NCI-H524 (cell line): ENCODE results near the gene MAP4K4.
A peak's percentile ranks its signal among the peaks of the same experiment; 100 is the strongest.

Experiments used
- DNase-seq, 2 experiments: peaks; one replicate each; lab custom pipeline; 2025; lab: John Stamatoyannopoulos, UW

The MAP4K4 gene

DNA sequence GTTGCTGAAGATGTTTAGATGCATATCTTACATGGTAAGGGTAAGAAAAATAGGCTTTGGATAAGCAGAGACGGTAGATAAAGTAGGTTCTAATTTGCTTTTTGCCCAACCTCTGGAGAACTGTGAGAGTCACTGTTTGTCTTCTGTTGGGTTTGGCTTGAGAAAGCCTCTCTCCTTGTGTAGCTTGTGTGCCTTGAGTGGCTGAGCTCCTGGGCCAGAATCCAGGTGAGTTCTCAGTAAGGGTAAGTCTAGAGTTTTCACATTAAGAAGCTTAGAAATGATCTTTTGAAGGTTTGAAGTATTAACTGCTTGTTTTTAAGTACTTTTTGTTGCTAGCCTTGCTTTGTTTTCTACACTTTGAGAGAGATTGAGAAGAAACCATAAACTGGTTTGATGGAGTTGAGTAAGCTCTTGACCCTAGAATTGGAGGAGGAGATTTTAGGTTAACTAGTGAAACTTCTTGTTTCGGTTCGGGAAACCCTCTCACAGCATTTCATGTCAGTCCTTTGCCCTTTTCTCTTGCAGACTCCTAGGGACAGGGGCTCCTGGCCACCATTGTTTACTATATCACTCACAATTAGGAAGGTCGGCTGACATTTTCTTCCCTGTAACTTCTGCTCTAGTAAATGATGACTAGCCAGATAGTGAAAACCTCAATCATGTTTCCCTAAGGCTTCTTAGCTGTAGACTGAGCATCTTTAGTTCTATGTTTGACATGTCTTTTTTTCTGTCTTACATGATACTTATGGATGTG is 26.0 kb downstream of the MAP4K4 start:
- DNase-seq: no peak

DNA sequence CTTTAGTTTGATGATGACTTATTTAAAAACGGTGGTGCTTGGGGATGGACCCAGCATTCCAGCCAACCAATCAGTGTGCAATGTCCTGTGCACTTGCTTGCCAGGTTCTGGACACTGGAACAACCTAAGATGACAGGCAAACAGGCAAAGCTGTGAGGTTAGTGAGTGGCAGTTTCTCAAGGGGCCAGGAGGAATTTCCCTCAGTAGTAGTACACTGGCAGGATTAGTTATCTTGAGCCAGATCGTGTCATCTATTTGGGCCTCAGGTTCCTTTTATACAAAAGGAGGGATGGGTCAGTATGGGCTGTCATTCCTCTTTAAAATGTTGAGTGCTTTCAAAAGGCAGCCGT is 26.6 kb downstream of the MAP4K4 start:
- DNase-seq: no peak

DNA sequence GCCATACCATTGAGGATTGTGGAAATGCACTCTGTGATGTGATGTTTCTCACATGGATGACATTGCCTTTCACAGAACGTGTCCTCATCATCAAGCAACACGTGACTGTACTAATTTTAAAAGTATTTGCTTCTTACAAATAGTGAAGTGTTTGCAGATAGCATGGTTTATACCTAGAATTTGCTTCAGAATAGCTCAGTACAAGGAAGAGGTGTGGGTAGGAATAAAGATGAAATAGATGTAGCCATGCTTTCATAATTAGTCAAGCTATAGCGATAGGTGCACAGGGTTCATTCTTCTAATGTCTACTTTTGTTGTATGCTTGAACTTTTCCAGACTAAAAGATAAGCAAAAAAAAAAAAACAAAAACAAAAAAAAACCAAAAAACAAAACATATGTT is 27.5 kb downstream of the MAP4K4 start:
- DNase-seq: no peak

DNA sequence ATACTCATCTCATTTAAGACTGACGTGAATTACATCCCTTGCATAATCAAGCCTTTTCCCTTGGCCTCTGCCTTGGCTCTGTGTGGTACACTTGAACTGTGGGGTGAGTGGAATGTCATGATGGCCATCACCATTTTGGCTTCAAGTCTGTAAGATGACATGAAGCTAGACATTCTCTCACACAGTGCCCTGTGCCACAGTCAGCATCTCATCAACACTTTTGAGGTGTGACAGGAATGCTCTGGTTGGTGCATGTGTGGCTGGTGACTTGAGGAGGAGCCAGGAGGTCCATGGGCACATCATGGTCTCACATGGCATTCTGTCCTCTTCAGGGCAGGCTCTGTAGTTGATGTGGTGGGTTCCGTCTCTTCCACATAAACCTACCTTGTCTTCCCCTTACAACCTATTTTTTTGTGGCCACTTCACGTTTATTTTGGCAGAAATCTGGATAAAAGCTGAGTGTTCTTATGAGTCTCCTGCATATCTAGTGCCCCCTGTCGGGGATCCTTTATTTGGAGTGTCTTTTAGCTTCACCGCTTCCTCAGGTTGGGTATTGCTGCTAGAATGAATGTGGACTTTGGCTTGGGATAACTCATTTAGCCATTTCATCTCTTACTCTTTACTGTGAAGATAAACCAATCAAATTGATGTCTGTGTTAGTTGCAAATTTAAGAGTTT is 28.1 kb downstream of the MAP4K4 start:
- no peak for DNase-seq

DNA sequence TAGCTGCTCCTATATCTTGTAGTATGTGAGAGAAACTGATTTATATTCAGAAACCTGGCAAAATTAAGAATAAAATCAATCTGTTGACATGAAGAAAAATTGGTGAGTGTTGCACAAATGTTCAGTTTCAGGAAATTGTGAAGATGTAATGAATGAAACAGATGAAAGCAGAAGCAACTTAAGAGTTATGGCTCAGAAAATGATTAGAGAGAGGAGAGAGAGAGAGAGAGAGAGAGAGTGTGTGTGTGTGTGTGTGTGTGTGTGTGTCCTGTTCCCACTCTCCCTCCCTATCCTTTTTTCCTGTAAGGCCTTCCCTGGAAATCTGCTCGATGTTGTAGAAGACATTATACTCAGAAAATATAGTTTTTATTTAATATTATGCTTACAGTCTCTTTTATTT is 31.4 kb downstream of the MAP4K4 start:
- no peak for DNase-seq

DNA sequence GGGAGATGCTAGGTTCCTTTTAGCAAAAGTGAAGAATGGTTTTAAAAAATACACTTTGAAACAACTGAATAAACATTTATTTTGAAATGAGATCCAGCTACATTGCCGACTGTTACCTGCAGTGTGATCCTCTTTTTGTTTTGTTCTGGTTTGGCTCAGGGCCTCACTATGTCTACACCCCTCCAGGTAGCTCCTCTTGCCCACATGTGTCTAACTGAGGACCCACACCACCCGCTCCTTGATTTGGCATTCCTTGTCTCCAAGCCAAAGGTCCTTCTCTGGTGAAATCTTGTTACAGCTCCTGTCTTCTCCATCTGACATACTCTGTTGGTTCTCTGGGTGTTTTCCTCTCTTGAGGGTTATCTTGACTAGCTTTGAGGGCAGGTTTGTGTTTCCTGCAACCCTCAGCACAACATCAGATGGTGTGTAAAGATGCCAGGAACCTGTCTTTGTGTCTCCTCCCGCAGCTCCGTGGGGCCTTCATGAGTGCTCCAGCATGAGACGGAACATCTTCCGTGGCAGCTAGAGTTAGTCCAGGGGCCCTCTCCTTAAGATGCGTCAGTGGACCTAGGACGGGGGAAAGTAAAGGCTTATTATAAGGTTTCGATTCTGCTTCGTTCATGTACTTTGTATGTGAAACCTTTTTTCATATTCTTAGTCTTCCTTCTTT is 32.1 kb downstream of the MAP4K4 start:
- DNase-seq: no peak

DNA sequence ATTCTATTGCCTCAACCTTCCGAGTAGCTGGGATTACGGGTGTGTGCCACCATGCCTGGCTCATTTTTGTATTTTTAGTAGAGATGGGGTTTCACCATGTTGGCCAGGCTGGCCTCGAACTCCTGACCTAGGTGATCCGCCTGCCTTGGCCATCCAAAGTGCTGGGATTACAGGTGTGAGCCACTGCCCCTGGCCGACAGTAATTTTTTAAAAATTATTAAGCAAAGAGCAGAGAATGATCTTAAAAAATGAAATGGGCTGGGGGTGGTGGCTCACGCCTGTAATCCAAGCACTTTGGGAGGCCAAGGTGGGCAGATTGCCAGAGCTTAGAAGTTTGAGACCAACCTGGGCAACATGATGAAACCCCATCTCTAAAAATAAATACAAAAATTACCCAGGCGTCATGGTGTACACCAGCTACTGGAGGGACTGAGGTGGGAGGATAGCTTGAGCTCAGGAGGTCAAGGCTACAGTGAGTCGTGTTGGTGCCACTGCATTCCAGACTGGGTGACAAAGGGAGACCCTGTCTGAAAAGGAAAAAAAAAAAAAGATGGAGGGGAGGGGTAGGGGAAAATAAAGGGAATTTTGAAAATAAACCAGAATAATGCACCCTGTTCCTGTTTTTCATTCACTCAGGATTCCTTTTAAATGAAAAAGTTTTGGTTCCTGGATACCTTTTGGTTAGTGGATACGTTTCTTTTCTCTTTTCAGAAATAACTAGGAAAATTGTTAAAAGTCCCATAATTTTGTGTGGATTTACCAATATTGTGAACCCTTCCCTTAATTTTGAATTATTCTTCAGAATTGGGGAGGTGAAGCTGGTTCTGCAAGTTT is 33.9 kb downstream of the MAP4K4 start:
- DNase-seq: no peak

DNA sequence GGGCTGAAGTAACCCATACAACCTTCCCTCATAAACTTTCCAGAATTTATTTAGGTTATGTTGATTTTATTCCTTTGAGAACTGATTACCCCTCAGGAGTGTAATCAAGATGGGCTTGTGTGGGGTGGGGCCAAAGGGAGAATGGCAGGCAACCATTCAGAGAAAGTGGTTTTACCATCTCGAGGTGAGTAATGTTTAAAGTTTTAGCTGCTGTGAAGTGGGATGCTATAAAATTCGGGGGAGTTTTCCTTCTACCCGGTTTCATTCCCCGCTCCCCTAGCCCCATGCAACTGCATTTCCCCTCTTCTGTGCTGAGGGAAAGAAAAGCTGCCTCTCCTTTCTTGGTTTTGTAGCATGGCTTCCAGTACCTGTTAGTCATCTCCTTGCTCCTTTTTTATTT is 34.7 kb downstream of the MAP4K4 start:
- DNase-seq: no peak

DNA sequence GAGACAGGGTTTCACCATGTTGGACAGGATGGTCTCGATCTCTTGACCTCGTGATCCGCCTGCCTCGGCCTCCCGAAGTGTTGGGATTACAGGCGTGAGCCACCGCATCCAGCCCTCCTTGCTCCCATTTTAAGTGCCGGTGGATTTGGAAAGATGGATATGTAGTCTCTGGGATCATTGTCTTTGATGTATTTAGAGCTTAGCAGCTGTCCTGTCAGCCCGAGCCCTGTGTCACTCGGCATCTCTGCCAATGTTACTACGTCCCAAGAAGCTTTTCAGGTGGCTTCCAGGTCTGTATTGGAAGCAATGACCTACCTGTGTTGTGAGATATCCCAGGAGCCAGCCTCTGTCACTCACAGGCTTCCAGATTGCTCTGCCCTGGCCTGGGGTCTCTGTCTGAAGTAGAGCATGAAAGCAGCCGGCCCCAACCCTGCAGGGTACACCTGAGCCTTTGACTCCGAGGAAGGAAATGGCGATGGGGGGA is 35.3 kb downstream of the MAP4K4 start:
- no peak for DNase-seq

DNA sequence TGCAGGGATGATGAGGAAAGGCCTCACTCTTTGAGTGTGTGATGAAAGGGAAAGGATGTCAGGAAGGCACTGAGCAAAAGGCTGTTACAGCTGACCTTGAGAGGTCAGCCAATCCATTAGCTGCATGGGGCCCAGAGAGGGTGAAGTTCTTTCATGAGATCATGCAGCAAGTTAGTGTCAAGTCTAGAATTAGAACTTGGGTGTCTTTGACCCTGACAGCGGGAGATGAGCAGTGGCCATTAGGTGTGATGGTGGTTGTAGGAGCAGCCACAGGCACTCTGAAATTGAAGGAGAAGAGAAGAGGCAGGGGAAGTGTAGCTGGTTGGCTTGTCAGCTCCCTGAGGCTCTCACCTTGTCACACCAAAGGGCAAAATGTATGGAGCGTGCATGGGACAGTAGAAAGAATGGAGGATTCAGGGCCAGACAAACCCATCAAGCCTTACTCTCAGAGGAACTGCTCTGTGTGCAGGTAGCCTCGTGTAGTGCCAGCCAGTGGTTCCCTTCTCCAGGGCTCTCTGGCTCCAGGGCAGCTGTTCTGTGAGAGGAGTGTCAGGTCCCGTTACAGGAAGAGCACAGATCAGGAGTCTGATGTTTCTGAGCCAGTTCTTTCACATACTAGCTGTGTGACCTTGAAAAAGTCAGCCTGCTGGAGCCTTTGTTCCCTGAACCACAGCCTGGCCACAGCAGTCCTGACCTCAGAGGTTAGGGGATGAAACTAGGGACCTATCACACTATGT is 35.9 kb downstream of the MAP4K4 start:
- DNase-seq: peak in 1 of 2 experiments; percentile 4

DNA sequence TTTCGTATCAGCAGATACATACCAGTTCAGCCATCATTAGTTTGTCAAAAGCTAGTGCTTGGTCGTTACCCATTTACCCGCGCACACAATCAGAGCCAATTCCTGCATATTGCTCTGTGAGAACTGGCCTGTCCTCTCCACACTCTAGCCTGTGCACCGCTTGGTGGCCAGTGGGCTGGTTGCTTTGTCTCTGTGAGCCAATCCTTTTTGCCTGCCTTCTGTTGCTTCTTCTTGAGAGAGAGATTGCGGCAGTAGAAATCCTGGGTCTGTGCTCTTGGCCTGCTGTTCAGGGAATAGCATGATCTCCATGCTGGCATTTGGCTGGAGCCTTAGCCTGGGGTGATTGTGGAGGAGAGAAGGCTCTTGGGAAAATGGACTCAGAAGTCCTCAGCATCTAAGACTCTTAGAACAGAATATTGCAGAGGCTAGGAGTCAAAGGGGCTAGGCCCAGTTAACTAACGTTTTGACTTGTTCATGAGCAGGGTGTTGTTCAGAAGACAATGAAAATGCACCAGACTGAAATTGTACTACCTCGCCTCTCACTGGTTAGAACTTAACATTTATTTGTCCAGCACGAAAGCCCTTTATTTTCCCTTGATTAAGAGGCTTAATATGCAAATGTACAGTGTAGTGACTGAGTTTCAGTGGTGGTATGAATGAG is 37.1 kb downstream of the MAP4K4 start:
- DNase-seq: peak in 1 of 2 experiments; percentile 27

DNA sequence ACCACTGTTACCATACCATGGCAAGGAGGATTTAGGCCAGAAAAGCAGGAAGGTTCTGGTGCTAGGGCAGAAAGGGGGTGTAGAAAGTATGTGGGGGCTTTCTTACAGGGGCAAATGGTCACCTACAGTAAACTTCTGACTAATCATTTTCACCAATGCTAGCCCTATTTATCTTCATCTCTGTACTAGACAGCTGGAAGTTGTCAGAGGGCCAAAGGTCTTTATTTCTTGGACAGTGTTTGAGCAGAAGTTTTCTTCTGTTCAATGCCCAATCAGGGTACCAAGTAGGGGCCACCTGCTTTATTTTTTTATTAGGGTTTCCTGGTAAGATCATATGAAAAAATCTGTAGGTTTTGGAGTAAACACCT is 37.6 kb downstream of the MAP4K4 start:
- DNase-seq: no peak

DNA sequence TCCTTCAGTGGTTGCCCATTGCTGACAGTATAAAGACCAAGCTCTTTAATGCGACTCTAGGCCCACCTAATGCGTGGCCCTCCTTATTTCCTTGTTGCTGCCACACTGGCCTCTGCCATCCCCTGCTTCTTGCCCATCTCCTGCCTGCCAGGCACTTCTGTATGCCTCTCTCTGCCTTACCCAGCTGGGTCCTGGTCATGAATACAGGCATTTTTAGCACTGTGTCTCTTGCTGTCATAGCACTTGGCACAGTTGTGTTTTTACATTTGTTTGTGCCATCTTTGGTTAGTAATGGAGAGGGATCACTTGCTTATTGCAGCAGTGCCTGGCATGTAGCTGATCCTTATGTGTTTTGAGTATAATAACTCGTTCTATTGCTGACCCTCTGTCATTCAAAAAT is 38.7 kb downstream of the MAP4K4 start:
- DNase-seq: no peak

DNA sequence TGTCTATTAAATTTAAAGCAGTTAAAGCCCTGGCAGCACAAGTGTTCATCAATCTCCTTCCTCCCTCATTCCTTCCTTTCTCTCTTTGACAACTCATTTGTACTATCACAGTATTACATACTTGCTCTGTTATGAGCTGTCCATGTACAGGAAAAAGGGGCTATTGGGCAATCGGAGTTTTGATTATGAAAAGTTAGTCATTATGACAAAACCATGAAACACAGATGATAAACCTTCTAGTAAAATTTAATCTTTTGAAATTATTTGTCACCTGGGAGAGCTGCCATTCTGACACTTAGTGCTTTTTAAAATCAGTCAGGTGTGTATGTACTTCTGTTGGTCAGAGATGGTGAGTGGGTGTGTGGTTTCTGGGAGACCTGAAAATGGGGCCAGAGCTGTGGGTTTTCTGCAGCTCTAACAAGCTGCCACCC is 39.4 kb downstream of the MAP4K4 start:
- no peak for DNase-seq

DNA sequence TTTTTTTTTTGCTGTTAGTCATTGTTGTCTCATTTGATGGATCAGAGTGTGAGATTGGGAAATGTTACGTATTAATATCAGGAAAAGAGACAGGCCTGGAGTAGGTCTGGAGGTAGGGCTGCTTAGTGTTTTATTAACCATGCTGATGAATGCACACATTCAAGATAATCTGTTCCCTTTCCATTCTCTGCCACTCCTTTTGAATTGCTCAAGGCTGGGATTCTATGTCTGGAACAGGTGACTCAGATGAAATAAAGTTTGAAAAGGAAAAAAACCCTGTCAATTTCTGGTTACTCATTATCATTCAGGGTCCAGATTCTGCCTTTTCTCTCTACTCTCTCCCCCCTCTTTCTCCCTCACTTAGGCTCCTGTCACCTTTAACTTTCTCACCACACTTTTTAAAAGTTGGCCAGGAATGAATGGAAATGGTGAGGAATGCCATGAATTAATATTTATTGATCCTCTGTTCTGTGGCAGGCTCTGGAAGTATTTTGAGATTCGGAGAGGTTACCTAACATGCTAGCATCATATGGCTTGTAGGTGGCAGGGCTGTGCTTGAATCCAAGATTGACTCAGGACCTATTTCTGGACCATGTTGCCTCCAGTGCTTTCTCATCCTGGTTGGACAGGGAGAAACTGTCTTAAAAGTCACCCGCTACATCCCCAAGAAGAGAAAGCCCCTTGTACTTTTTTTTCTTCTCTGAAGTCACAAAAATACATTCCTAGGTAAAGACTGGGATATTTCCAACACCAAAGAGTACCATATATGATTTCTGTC is 40.2 kb downstream of the MAP4K4 start:
- no peak for DNase-seq

DNA sequence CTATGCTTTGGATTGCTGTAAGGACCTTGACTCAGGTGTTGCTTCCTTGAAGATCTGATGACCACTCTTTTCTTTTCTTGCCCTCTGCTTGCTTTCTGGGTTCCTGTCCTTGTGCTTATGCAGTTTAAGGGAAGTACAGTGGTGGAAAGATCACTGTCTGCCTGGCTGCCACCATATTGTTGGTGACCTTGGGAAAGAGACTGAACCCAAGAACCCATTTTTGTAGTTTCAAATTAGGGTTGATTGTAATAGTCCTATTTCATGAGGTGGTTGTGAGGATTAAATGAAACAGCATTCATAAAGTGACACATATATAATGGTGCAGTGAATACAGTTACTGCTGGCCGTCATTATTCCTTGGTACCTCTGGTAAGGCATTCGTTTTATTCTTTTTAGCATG is 41.1 kb downstream of the MAP4K4 start:
- DNase-seq: no peak

DNA sequence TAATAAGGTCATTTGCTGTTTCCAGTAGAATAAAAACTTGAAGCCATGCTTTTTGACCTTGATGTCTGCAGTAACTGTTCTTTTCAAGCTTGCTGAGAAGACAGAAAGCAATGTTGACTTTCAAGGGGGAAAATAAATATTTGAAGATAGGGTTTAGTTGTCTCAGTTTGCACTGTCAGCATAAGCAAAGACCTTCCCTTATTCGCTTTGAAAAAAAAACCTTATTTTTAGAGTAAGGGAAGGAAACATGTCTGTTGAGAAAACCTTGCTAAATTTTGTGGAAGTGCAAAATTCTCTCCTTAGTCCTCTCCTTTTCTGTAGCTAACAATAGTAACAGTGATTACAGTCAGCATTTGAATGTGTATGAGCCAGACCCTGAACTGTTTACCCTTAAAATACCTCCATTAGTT is 43.1 kb downstream of the MAP4K4 start:
- no peak for DNase-seq

DNA sequence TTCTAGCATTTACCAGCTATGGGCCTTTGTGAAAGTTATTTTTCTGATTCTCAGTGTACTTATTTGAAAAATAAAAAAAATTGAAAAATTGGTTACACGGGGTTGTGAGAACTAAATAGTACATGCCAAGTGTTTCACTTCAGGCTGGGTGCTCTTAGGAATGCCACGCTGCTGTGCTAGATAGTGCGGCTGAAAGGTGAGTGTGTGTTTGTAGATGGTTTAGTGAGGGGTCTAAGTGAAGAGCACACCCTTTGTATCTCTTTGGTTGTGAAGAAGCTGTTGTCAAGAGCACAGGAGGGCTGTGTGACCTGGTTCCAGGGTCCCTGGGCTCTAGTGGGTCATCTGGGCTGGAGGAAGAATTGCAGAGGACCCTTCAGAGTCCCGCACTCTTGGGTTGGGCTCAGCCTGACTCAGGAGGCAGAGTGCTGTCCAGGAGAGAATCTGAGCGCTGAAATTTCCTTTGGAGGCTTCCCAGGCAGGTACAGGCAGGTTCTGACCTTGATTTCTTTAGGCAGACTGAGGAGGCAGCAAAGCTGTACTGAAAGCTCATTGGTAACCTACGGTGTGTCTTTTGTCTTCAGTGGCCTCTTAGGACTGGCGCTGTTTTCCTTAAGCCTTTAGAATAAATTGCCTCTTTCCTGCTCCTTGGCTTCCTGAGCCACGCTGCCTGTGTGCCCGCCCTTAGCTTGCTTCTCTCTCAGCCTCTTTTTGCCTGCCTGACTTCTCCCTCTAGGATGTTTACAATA is 44.4 kb downstream of the MAP4K4 start:
- no peak for DNase-seq

DNA sequence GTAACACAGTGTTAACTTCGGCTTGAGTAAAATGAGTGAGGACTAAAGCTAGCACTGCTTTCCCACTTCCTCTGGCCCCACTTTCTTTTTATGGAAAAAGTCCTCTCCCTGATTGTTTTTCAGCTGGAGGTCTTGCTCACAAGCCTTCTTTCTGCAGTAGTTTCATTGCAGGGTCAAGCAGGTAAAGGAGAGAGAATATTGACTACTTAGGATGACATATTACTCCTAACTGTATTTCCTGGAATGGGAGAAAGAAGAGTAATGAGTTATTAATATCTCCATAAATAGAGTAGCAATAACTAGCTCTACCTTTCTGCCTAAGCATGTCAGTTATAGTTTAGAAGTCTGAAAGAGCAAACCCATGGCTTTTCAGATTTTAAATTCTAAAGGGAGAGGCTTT is 45.0 kb downstream of the MAP4K4 start:
- DNase-seq: no peak

DNA sequence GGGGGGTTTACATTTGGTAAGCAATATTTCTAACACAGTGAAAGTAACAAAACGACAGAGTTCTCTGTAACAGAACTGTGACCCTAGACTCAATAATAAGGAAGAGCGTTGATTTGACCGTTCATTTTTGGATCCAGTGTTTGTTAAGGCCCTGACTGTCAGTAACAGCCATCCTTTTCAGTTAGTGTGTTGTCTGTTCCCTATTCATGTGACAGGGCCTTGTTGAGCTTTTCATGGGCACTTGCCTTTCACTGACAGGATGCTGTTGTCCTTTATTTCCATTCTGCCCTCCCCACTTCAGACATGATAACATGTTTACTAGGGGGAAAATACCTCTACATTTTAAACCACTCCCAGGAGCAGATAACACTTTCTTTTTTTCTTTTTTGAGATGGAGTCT is 45.8 kb downstream of the MAP4K4 start:
- DNase-seq: no peak
